ENCODE measurements around the gene GNPDA1. TPM values are rescaled to one million over a fixed set of nuclear protein-coding genes. Genes with fewer than 3 reads are reported as not detected.

GNPDA1 gene
- total and polyA plus RNA-seq, 9 of the 15 experiments (the other 6 are each of a cell fraction or from before 2014, with no cell fraction given) = 14.1 to 145 (median 52.2) TPM

DNA sequence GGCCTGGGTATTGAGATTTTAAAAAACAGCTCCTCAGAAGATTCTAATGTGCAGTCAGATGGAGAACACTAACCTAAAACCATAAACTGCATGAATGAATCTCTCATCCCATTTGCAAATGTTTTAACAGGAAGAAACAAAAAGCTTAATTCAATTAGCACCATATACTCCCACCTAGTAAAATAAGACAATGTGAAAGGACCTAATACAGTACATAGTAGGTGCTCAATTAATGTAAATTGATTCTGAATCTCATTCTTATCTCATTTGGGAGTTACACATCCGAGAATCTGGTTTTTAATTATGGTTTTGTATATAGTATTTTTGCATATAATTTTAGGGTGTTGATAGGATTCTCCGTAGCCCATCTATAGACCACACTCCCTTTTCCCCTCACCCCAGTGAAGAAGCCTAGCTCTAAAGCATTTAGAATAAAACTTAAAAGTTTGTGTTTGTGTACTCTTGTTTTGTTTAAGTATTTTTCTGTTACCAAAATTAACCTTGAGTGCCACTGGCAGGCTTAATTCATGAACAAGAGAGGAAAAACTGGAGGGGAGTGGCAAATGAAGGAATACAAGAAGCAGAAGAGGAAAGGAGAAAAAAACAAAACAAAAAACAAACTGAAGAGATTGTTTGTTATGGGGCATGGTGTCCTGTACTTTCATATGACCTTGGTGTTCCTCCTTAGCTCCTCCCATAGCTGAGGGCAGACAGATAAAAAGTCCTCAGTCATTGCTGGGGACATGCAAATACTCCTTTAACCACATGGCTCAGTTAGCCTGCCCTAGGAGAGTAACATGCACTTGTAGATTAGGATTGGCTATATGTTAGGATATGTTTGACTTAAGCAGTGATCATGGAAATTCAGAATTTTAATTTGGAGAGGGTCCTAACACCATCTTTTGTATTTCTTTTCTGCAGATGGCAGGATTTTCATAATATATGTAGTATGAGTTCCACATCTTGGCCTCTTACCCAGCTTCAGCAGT lies 42.8 kb downstream of the GNPDA1 start (continued):
- TF ChIP-seq, protein P1, sequence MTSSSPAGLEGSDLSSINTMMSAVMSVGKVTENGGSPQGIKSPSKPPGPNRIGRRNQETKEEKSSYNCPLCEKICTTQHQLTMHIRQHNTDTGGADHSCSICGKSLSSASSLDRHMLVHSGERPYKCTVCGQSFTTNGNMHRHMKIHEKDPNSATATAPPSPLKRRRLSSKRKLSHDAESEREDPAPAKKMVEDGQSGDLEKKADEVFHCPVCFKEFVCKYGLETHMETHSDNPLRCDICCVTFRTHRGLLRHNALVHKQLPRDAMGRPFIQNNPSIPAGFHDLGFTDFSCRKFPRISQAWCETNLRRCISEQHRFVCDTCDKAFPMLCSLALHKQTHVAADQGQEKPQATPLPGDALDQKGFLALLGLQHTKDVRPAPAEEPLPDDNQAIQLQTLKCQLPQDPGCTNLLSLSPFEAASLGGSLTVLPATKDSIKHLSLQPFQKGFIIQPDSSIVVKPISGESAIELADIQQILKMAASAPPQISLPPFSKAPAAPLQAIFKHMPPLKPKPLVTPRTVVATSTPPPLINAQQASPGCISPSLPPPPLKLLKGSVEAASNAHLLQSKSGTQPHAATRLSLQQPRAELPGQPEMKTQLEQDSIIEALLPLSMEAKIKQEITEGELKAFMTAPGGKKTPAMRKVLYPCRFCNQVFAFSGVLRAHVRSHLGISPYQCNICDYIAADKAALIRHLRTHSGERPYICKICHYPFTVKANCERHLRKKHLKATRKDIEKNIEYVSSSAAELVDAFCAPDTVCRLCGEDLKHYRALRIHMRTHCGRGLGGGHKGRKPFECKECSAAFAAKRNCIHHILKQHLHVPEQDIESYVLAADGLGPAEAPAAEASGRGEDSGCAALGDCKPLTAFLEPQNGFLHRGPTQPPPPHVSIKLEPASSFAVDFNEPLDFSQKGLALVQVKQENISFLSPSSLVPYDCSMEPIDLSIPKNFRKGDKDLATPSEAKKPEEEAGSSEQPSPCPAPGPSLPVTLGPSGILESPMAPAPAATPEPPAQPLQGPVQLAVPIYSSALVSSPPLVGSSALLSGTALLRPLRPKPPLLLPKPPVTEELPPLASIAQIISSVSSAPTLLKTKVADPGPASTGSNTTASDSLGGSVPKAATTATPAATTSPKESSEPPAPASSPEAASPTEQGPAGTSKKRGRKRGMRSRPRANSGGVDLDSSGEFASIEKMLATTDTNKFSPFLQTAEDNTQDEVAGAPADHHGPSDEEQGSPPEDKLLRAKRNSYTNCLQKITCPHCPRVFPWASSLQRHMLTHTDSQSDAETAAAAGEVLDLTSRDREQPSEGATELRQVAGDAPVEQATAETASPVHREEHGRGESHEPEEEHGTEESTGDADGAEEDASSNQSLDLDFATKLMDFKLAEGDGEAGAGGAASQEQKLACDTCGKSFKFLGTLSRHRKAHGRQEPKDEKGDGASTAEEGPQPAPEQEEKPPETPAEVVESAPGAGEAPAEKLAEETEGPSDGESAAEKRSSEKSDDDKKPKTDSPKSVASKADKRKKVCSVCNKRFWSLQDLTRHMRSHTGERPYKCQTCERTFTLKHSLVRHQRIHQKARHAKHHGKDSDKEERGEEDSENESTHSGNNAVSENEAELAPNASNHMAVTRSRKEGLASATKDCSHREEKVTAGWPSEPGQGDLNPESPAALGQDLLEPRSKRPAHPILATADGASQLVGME (CRISPR knock-in tag; IDR thresholded peaks at IDR 0.05) = no peak
- TF ChIP-seq BCOR (IDR thresholded peaks at IDR 0.05) (no peak), YBX1 (IDR thresholded peaks at IDR 0.05) (no peak), PYGO2 (tag; IDR thresholded peaks at IDR 0.05) (no peak), ZC3H4 (CRISPR knock-in tag; IDR thresholded peaks at IDR 0.05; ENCODE audit: borderline replicate concordance) (no peak), ZNF121 (CRISPR knock-in tag; conservative IDR thresholded peaks at IDR 0.05) (no peak), DDX20 (tag; IDR thresholded peaks at IDR 0.05; ENCODE audit: low read depth) (no peak), SMAD3 (CRISPR knock-in tag; conservative IDR thresholded peaks at IDR 0.05) (no peak), FOSL1 (tag; conservative IDR thresholded peaks at IDR 0.05) (no peak), CREBBP (IDR thresholded peaks at IDR 0.05; ENCODE audit: low read depth, low read length) (no peak), TCF7L2 (IDR thresholded peaks at IDR 0.05; ENCODE audit: low read depth, low read length) (no peak), HOXB6 (CRISPR knock-in tag; IDR thresholded peaks at IDR 0.05; ENCODE audit: borderline replicate concordance) (no peak), CBX1 (IDR thresholded peaks at IDR 0.05; ENCODE audit: low read depth) (no peak), CXXC5 (CRISPR knock-in tag; IDR thresholded peaks at IDR 0.05) (no peak)
- TF ChIP-seq, protein P2, sequence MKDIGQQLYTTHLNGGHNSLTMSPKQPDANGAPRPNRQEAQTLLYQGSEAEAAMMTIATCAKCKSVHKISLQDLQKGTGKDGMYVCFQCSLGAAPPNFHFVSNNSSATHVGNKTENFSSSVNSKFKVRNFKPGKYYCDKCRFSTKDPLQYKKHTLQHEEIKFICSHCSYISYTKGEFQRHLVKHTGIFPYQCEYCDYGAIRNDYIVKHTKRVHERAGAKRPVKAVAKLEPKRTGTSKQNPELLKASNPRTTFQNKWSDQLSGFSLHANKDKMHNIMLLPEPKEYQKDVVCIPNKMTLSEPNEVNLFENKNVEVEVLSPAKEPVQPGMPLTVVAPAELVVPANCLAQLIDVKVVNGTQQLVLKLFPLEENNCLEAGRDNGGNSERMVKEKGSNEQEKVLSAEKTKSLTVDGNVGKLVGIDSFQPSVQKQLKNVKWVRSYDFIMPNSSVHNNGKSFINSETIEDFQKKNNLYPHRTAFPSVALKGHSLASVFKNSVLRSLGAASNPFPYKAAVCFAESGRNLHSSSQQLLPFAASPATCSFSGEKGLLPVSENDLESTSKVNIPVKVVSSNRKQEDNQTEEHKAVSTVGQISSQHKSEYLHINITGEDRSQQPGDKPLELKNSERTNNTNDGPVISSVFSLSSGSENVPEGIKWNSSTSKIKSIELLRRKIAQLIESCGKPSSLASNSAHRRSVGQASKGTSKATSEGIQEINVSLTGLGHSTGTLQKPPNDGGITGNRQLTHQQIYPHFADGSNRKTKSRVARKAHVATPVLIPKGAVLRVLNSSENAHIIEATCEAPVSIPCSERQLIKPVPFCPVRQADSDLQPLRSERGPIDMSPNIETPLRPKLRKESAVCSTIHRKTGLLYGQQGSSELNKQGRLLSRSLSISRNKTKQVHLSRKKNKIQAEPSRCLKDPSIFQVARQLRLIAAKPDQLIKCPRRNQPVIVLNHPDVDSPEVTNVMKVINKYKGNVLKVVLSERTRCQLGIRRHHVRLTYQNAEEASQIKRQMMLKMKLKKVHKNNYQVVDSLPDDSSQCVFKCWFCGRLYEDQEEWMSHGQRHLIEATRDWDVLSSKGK (CRISPR knock-in tag; IDR thresholded peaks at IDR 0.05) = no peak
- TF ChIP-seq, protein P3, sequence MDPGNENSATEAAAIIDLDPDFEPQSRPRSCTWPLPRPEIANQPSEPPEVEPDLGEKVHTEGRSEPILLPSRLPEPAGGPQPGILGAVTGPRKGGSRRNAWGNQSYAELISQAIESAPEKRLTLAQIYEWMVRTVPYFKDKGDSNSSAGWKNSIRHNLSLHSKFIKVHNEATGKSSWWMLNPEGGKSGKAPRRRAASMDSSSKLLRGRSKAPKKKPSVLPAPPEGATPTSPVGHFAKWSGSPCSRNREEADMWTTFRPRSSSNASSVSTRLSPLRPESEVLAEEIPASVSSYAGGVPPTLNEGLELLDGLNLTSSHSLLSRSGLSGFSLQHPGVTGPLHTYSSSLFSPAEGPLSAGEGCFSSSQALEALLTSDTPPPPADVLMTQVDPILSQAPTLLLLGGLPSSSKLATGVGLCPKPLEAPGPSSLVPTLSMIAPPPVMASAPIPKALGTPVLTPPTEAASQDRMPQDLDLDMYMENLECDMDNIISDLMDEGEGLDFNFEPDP (CRISPR knock-in tag; IDR thresholded peaks at IDR 0.05) = no peak
- TF ChIP-seq, protein P4, sequence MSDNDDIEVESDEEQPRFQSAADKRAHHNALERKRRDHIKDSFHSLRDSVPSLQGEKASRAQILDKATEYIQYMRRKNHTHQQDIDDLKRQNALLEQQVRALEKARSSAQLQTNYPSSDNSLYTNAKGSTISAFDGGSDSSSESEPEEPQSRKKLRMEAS (CRISPR knock-in tag; IDR thresholded peaks at IDR 0.05) = peak; percentile 49; the same call in 1 of the 2 replicates
